Measurements from ENCODE around the gene GATAD1.

GRCh38 chr7:92432299-92432946 lies 14.9 kb upstream of the GATAD1 start:
- TF ChIP-seq RFX5 (IDR thresholded peaks at IDR 0.05; ENCODE audit: low read depth, low read length): no peak
- TF ChIP-seq RAD21 (CRISPR knock-in tag; IDR thresholded peaks at IDR 0.05): no peak
